Measurements from ENCODE around the gene ATP2C2. TPM values are rescaled to one million over a fixed set of nuclear protein-coding genes. Genes with fewer than 3 reads are reported as not detected.

ATP2C2 gene
- polyA plus RNA-seq, 1 donor, result 0.38 TPM

- no peak for DNase-seq (ENCODE audit: low read depth)
Observed at GRCh38 chr16:84467256-84467655, 98.9 kb downstream of the ATP2C2 start.

GRCh38 chr16:84467709-84468108, 99.4 kb downstream of the ATP2C2 start:
- no peak for DNase-seq (ENCODE audit: low read depth)

- DNase-seq (ENCODE audit: low read depth), result no peak
Observed at GRCh38 chr16:84471316-84471715, 103.0 kb downstream of the ATP2C2 start.

- no peak for DNase-seq (ENCODE audit: low read depth)
Observed at GRCh38 chr16:84471966-84472365, 103.6 kb downstream of the ATP2C2 start.

GRCh38 chr16:84475643-84476240, 107.4 kb downstream of the ATP2C2 start:
- no peak for DNase-seq (ENCODE audit: low read depth)

GRCh38 chr16:84476401-84476800, 108.1 kb downstream of the ATP2C2 start:
- DNase-seq (ENCODE audit: low read depth), result no peak

- no peak for DNase-seq (ENCODE audit: low read depth)
Observed at GRCh38 chr16:84477661-84478060, 109.3 kb downstream of the ATP2C2 start.

GRCh38 chr16:84478172-84478947, 110.0 kb downstream of the ATP2C2 start:
- DNase-seq (ENCODE audit: low read depth), result no peak

GRCh38 chr16:84479716-84480450, 111.5 kb downstream of the ATP2C2 start:
- no peak for DNase-seq (ENCODE audit: low read depth)

- DNase-seq (ENCODE audit: low read depth), result no peak
Observed at GRCh38 chr16:84481051-84481735, 112.9 kb downstream of the ATP2C2 start.

GRCh38 chr16:84482001-84482891, 113.9 kb downstream of the ATP2C2 start:
- DNase-seq (ENCODE audit: low read depth), result no peak

- DNase-seq (ENCODE audit: low read depth), result no peak
Observed at GRCh38 chr16:84482951-84483881, 114.9 kb downstream of the ATP2C2 start.

- no peak for DNase-seq (ENCODE audit: low read depth)
Observed at GRCh38 chr16:84483882-84484565, 115.7 kb downstream of the ATP2C2 start.

- DNase-seq (ENCODE audit: low read depth), result no peak
Observed at GRCh38 chr16:84484579-84485254, 116.4 kb downstream of the ATP2C2 start.

- DNase-seq (ENCODE audit: low read depth), result no peak
Observed at GRCh38 chr16:84485255-84486010, 117.1 kb downstream of the ATP2C2 start.

GRCh38 chr16:84486126-84486525, 117.8 kb downstream of the ATP2C2 start:
- DNase-seq (ENCODE audit: low read depth), result no peak

- no peak for DNase-seq (ENCODE audit: low read depth)
Observed at GRCh38 chr16:84486551-84487235, 118.4 kb downstream of the ATP2C2 start.
